Measurements from ENCODE around the gene TEX9.

Gene TEX9

DNA sequence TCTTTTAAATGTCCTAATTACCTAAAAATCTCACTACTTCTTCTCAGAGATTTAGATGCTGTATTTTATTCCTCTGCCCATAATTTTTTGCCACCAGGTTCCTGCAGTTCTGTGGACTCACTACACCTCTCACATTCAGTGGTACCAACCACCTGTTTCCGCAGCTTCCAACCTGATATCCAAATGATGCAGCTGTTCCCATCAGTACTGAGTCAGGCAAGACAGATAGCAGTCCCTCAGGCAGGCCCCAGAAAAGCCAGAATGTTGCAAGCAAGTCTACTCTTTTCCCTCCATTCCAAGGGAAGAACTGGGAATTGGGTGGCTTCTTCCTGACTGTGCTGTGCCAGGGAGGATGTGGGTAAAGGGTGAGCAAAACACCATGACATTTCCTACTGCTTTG is 60.8 kb downstream of the TEX9 start:
- TF ChIP-seq ZFP3 (CRISPR knock-in tag; IDR thresholded peaks at IDR 0.05): no peak
- TF ChIP-seq CSDC2 (CRISPR knock-in tag; IDR thresholded peaks at IDR 0.05): no peak
- TF ChIP-seq ZNF70 (CRISPR knock-in tag; IDR thresholded peaks at IDR 0.05): no peak
- no peak for TF ChIP-seq ZFP30 (CRISPR knock-in tag; IDR thresholded peaks at IDR 0.05)
- TF ChIP-seq SNAI2 (CRISPR knock-in tag; IDR thresholded peaks at IDR 0.05): no peak
- no peak for TF ChIP-seq BACH2 (CRISPR knock-in tag; IDR thresholded peaks at IDR 0.05; ENCODE audit: borderline replicate concordance)
- TF ChIP-seq, protein P1, sequence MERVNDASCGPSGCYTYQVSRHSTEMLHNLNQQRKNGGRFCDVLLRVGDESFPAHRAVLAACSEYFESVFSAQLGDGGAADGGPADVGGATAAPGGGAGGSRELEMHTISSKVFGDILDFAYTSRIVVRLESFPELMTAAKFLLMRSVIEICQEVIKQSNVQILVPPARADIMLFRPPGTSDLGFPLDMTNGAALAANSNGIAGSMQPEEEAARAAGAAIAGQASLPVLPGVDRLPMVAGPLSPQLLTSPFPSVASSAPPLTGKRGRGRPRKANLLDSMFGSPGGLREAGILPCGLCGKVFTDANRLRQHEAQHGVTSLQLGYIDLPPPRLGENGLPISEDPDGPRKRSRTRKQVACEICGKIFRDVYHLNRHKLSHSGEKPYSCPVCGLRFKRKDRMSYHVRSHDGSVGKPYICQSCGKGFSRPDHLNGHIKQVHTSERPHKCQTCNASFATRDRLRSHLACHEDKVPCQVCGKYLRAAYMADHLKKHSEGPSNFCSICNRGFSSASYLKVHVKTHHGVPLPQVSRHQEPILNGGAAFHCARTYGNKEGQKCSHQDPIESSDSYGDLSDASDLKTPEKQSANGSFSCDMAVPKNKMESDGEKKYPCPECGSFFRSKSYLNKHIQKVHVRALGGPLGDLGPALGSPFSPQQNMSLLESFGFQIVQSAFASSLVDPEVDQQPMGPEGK (CRISPR knock-in tag; IDR thresholded peaks at IDR 0.05; ENCODE audit: borderline replicate concordance): no peak
- no peak for TF ChIP-seq TCF4 (CRISPR knock-in tag; IDR thresholded peaks at IDR 0.05; ENCODE audit: borderline replicate concordance)
- TF ChIP-seq, protein P2, sequence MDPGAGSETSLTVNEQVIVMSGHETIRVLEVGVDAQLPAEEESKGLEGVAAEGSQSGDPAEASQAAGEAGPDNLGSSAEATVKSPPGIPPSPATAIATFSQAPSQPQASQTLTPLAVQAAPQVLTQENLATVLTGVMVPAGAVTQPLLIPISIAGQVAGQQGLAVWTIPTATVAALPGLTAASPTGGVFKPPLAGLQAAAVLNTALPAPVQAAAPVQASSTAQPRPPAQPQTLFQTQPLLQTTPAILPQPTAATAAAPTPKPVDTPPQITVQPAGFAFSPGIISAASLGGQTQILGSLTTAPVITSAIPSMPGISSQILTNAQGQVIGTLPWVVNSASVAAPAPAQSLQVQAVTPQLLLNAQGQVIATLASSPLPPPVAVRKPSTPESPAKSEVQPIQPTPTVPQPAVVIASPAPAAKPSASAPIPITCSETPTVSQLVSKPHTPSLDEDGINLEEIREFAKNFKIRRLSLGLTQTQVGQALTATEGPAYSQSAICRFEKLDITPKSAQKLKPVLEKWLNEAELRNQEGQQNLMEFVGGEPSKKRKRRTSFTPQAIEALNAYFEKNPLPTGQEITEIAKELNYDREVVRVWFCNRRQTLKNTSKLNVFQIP (CRISPR knock-in tag; IDR thresholded peaks at IDR 0.05; ENCODE audit: borderline replicate concordance, low read depth): no peak
- no peak for TF ChIP-seq ZNF565 (CRISPR knock-in tag; conservative IDR thresholded peaks at IDR 0.05; ENCODE audit: low read depth)
- TF ChIP-seq, protein P3, sequence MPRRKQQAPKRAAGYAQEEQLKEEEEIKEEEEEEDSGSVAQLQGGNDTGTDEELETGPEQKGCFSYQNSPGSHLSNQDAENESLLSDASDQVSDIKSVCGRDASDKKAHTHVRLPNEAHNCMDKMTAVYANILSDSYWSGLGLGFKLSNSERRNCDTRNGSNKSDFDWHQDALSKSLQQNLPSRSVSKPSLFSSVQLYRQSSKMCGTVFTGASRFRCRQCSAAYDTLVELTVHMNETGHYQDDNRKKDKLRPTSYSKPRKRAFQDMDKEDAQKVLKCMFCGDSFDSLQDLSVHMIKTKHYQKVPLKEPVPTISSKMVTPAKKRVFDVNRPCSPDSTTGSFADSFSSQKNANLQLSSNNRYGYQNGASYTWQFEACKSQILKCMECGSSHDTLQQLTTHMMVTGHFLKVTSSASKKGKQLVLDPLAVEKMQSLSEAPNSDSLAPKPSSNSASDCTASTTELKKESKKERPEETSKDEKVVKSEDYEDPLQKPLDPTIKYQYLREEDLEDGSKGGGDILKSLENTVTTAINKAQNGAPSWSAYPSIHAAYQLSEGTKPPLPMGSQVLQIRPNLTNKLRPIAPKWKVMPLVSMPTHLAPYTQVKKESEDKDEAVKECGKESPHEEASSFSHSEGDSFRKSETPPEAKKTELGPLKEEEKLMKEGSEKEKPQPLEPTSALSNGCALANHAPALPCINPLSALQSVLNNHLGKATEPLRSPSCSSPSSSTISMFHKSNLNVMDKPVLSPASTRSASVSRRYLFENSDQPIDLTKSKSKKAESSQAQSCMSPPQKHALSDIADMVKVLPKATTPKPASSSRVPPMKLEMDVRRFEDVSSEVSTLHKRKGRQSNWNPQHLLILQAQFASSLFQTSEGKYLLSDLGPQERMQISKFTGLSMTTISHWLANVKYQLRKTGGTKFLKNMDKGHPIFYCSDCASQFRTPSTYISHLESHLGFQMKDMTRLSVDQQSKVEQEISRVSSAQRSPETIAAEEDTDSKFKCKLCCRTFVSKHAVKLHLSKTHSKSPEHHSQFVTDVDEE (CRISPR knock-in tag; IDR thresholded peaks at IDR 0.05): no peak
- TF ChIP-seq ZNF8 (CRISPR knock-in tag; IDR thresholded peaks at IDR 0.05): no peak
- TF ChIP-seq ISL1 (CRISPR knock-in tag; IDR thresholded peaks at IDR 0.05): no peak
- TF ChIP-seq PPARA (CRISPR knock-in tag; IDR thresholded peaks at IDR 0.05; ENCODE audit: borderline replicate concordance): no peak
- TF ChIP-seq GLIS3 (CRISPR knock-in tag; IDR thresholded peaks at IDR 0.05): no peak
- TF ChIP-seq, protein P4, sequence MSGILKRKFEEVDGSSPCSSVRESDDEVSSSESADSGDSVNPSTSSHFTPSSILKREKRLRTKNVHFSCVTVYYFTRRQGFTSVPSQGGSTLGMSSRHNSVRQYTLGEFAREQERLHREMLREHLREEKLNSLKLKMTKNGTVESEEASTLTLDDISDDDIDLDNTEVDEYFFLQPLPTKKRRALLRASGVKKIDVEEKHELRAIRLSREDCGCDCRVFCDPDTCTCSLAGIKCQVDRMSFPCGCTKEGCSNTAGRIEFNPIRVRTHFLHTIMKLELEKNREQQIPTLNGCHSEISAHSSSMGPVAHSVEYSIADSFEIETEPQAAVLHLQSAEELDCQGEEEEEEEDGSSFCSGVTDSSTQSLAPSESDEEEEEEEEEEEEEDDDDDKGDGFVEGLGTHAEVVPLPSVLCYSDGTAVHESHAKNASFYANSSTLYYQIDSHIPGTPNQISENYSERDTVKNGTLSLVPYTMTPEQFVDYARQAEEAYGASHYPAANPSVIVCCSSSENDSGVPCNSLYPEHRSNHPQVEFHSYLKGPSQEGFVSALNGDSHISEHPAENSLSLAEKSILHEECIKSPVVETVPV (CRISPR knock-in tag; IDR thresholded peaks at IDR 0.05): no peak
- TF ChIP-seq TOX (CRISPR knock-in tag; IDR thresholded peaks at IDR 0.05; ENCODE audit: borderline replicate concordance): no peak
- no peak for TF ChIP-seq ZC3H10 (CRISPR knock-in tag; IDR thresholded peaks at IDR 0.05)
- no peak for TF ChIP-seq ARNTL (CRISPR knock-in tag; IDR thresholded peaks at IDR 0.05; ENCODE audit: borderline replicate concordance, low read depth)
- ATAC-seq: no peak

DNA sequence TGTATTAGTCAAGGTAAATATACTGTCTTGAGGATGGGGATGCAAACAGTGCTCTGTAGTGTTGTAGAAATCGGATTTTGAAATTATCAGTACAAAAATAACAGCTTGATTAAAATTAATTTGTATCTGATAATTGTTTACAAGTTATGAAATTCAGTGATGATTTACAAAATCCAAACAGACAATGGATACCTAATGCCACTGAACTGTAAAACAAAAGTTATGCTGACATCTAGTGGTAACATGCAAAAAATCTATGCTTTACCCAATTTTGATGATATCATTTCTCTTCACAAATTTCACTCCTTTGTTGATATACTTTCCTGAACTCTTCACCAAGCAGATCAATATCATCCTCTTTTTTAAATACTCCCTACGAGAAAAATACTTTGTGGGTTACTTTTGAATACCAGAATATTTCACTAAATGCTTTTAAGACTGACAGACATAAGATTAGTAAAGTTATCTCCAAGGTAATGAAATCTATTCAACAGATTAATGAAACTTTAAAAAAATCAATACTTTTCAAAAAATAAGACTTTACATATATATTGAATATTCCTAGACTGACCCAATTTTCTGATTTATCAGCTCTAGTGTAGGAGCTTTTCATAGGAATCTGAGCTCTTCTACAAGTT is 63.7 kb downstream of the TEX9 start:
- ATAC-seq: peak; percentile 75
- TF ChIP-seq BACH2 (CRISPR knock-in tag; IDR thresholded peaks at IDR 0.05; ENCODE audit: borderline replicate concordance) (no peak), ZFP3 (CRISPR knock-in tag; IDR thresholded peaks at IDR 0.05) (no peak), ZNF565 (CRISPR knock-in tag; conservative IDR thresholded peaks at IDR 0.05; ENCODE audit: low read depth) (no peak), ZFP30 (CRISPR knock-in tag; IDR thresholded peaks at IDR 0.05) (no peak)
- TF ChIP-seq, protein P4 (CRISPR knock-in tag; IDR thresholded peaks at IDR 0.05): no peak
- TF ChIP-seq, protein P2 (CRISPR knock-in tag; IDR thresholded peaks at IDR 0.05; ENCODE audit: borderline replicate concordance, low read depth): no peak
